Measurements from ENCODE around the gene RWDD4. TPM values are rescaled to one million over a fixed set of nuclear protein-coding genes. Genes with fewer than 3 reads are reported as not detected.

RWDD4 gene
- total RNA-seq, 2 donors from 2014 or later = 20.3 to 23.7 TPM

DNA sequence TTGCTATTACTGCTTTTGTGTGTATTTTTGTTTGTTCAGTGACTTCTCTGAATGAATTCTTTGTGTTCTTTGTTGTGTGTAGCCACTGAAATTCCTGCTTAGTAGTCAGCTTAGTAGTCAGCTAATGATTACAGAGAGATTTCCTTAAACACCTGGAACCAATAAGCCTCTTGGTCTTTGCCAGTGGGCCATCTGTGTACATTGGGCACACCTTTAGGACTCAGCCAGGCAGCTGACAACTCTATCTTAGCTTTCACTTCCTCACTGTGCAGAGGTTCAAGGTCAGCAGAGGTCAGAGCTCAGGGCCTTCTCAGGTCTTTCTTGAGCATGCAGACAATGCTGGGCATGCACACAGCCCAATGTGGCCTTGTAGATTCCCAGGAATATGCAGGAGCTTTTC is 59.3 kb downstream of the RWDD4 start:
- Mint-ChIP-seq H3K27ac (no peak overlapping the region), H3K4me3 (no peak overlapping the region), H3K36me3 (ENCODE audit: low read depth) (no peaks in the 10 kb centered on the region), H3K9me3 (no peaks in the 10 kb centered on the region), H3K27me3 (ENCODE audit: insufficient read depth) (no peaks in the 10 kb centered on the region), H3K4me1 (peaks cover 2% of the 10 kb centered on the region)
- DNase-seq = no peak
- Histone ChIP-seq H3K4me3 (ENCODE audit: low read length) (no peak overlapping the region), H3K9ac (ENCODE audit: extremely low read depth, low read length, poor library complexity, severe bottlenecking) (no peak overlapping the region), H3K27ac (ENCODE audit: low read depth, low read length) (no peak overlapping the region), H3K36me3 (ENCODE audit: control insufficient read depth, insufficient read depth, low read length) (no peaks in the 10 kb centered on the region), H3K27me3 (ENCODE audit: control insufficient read depth, insufficient read depth, low read length, poor library complexity, severe bottlenecking) (no peaks in the 10 kb centered on the region), H3K9me3 (ENCODE audit: control insufficient read depth, low read length) (no peaks in the 10 kb centered on the region), H3K4me1 (ENCODE audit: control insufficient read depth, insufficient read depth, low read length) (no peaks in the 10 kb centered on the region)
- TF ChIP-seq, protein P1, sequence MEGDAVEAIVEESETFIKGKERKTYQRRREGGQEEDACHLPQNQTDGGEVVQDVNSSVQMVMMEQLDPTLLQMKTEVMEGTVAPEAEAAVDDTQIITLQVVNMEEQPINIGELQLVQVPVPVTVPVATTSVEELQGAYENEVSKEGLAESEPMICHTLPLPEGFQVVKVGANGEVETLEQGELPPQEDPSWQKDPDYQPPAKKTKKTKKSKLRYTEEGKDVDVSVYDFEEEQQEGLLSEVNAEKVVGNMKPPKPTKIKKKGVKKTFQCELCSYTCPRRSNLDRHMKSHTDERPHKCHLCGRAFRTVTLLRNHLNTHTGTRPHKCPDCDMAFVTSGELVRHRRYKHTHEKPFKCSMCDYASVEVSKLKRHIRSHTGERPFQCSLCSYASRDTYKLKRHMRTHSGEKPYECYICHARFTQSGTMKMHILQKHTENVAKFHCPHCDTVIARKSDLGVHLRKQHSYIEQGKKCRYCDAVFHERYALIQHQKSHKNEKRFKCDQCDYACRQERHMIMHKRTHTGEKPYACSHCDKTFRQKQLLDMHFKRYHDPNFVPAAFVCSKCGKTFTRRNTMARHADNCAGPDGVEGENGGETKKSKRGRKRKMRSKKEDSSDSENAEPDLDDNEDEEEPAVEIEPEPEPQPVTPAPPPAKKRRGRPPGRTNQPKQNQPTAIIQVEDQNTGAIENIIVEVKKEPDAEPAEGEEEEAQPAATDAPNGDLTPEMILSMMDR (conservative IDR thresholded peaks at IDR 0.05) = no peak

DNA sequence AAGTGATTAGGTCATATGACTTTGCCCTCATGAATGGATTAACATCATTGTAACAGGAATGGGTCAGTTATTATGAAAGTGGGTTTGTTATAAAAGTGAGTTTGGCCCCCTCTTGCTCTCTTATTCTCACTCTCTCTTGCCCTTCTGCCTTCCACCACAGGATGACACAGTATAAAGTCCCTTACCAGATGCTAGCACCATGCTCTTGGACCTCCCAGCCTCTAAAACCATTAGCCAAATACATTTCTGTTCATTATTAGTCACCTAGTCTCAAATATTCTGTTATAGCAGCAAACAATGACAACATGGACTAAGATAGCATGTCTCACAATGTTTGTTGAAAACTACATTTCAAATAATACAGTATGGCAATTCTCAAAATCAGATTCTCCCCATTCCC is 59.7 kb downstream of the RWDD4 start:
- Mint-ChIP-seq H3K27ac (no peak overlapping the region), H3K9me3 (no peaks in the 10 kb centered on the region), H3K4me3 (no peak overlapping the region), H3K27me3 (ENCODE audit: insufficient read depth) (no peaks in the 10 kb centered on the region), H3K4me1 (peaks cover 2% of the 10 kb centered on the region), H3K36me3 (ENCODE audit: low read depth) (no peaks in the 10 kb centered on the region)
- H3K9me3 ChIP-seq (ENCODE audit: control insufficient read depth, low read length) = no peaks in the 10 kb centered on the region
- DNase-seq = no peak
- no peak overlapping the region for H3K9ac ChIP-seq (ENCODE audit: extremely low read depth, low read length, poor library complexity, severe bottlenecking)
- H3K4me1 ChIP-seq (ENCODE audit: control insufficient read depth, insufficient read depth, low read length) = no peaks in the 10 kb centered on the region
- no peaks in the 10 kb centered on the region for H3K27me3 ChIP-seq (ENCODE audit: control insufficient read depth, insufficient read depth, low read length, poor library complexity, severe bottlenecking)
- TF ChIP-seq, protein P1 (conservative IDR thresholded peaks at IDR 0.05) = no peak
- no peaks in the 10 kb centered on the region for H3K36me3 ChIP-seq (ENCODE audit: control insufficient read depth, insufficient read depth, low read length)
- H3K4me3 ChIP-seq (ENCODE audit: low read length) = no peak overlapping the region
- H3K27ac ChIP-seq (ENCODE audit: low read depth, low read length) = no peak overlapping the region

DNA sequence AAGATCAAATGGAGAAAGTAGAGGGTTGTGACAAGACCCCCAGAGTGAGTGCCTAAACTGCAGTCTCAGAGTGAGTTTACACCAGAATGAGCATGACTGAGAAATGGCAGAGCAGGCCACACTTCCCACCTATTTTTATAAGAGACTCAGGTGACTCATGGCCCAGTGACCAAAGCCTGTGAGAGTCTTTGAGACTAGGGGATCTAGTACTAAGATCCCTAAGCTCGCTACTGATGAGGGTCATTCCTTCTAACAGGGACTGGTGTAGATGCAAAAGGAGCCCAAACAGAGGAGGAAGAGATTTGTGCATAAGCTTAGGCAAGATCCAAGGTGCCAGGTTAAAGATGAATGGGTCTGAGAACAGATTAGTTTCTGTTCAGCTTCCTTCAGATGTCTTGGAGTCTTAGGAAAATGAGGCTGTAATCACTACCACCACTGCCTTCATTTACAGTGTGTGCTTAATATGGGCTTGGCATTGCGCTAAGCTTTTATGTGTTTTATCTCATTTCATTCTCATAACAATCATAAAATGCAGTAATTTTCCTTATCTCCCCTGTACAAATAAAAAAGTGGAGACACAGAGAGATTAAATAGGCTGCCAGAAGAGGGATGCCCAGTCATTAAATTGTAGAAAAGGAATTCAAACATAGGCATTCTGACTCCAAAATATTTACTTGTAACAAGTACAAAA is 62.8 kb downstream of the RWDD4 start:
- Histone ChIP-seq H3K27me3 (ENCODE audit: control insufficient read depth, insufficient read depth, low read length, poor library complexity, severe bottlenecking) (no peaks in the 10 kb centered on the region), H3K27ac (ENCODE audit: low read depth, low read length) (no peak overlapping the region), H3K4me1 (ENCODE audit: control insufficient read depth, insufficient read depth, low read length) (no peaks in the 10 kb centered on the region), H3K9me3 (ENCODE audit: control insufficient read depth, low read length) (no peaks in the 10 kb centered on the region), H3K4me3 (ENCODE audit: low read length) (no peak overlapping the region), H3K9ac (ENCODE audit: extremely low read depth, low read length, poor library complexity, severe bottlenecking) (no peak overlapping the region), H3K36me3 (ENCODE audit: control insufficient read depth, insufficient read depth, low read length) (no peaks in the 10 kb centered on the region)
- Mint-ChIP-seq H3K27me3 (ENCODE audit: insufficient read depth) (no peaks in the 10 kb centered on the region), H3K27ac (no peak overlapping the region), H3K36me3 (ENCODE audit: low read depth) (no peaks in the 10 kb centered on the region), H3K4me3 (no peak overlapping the region), H3K9me3 (no peaks in the 10 kb centered on the region), H3K4me1 (no peaks in the 10 kb centered on the region)
- DNase-seq = no peak
- TF ChIP-seq, protein P1 (conservative IDR thresholded peaks at IDR 0.05) = no peak
- 92 to 100% methylated on average over 2 of the region's 2 CpGs for WGBS, 2 experiments (ENCODE audit: insufficient coverage in 1 of 2, insufficient read length in 1 of 2)

All from endodermal cell (in vitro differentiated cells).